ENCODE measurements around the gene CHST13.

GRCh38 chr3:126509597-126510307, 14.2 kb upstream of the CHST13 start:
- TF ChIP-seq USF1 (IDR thresholded peaks at IDR 0.05): no peak
- TF ChIP-seq REST (IDR thresholded peaks at IDR 0.05; ENCODE audit: low read depth): no peak
- no peak for TF ChIP-seq RAD21 (IDR thresholded peaks at IDR 0.05; ENCODE audit: low read depth)
- TF ChIP-seq YY1 (IDR thresholded peaks at IDR 0.05; ENCODE audit: low read depth): no peak
- no peak for TF ChIP-seq FOXM1 (IDR thresholded peaks at IDR 0.05; ENCODE audit: borderline replicate concordance, low read depth)

Data from Ishikawa (cell line).